Measurements from ENCODE around the gene MLC1. TPM values are rescaled to one million over a fixed set of nuclear protein-coding genes. Genes with fewer than 3 reads are reported as not detected.

MLC1 gene
- total and polyA plus RNA-seq, 4 donors = 0.65 to 2.6 (median 0.77) TPM

DNA sequence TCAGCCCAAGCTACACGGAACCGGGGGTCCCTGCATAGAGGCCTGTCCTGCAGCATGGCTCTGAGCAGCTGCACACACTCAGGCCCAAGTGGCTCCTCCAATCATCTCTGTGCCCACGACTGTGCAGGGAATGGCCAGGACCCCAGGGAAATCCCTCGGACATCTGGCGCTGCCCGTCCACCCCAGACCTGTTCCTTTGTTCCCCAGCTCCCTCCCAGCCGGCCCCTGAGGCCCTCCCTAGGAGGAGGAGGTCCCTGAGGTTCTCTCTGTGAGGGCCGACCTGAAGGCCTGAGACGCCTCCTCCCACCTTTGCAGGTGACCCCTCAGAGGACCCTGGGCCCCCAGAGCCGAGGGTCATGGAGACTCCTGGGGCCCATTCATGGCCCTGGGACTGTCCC lies 1.1 kb downstream of the MLC1 start:
- Histone ChIP-seq H3K36me3 (ENCODE audit: control insufficient read depth in 4 of 4, insufficient read depth in 4 of 4, low read length in 4 of 4) (no peaks in the 10 kb centered on the region), H3K9ac (ENCODE audit: insufficient read depth in 1 of 2, low read length in 2 of 2) (no peak overlapping the region), H3K27me3 (ENCODE audit: control insufficient read depth in 3 of 3, insufficient read depth in 3 of 3, low read length in 2 of 3) (no peaks in the 10 kb centered on the region), H3K9me3 (ENCODE audit: control insufficient read depth in 4 of 4, insufficient read depth in 3 of 4, low read length in 3 of 4) (peaks cover 0 to 2% (median 0%) of the 10 kb centered on the region in 4 donors), H3K4me1 (ENCODE audit: control insufficient read depth in 5 of 5, insufficient read depth in 5 of 5, low read length in 5 of 5) (peaks cover 0 to 16% (median 5%) of the 10 kb centered on the region in 5 donors), H3K4me3 (no peak overlapping the region), H3K27ac (ENCODE audit: low read depth in 1 of 2, low read length in 1 of 2) (no peak overlapping the region)
- no peak for TF ChIP-seq CTCF (IDR thresholded peaks at IDR 0.05; ENCODE audit: control extremely low read depth, extremely low read depth)
- WGBS, 2 donors = 53 to 60% methylated on average over 10 of the region's 10 CpGs
- no peak for DNase-seq
- ATAC-seq (ENCODE audit: insufficient read depth, low FRiP score) = no peak

- no peaks in the 10 kb centered on the region for H3K27me3 ChIP-seq (ENCODE audit: control insufficient read depth in 3 of 3, insufficient read depth in 3 of 3, low read length in 2 of 3)
- 75 to 76% methylated on average over 17 to 18 of the region's 18 CpGs for WGBS, 2 donors
Measured at GRCh38 chr22:50083462-50084079, 1.7 kb downstream of the MLC1 start.

GRCh38 chr22:50082961-50083461 lies 2.2 kb downstream of the MLC1 start:
- no peak overlapping the region for H3K9ac ChIP-seq (ENCODE audit: insufficient read depth in 1 of 2, low read length in 2 of 2)
- H3K27ac ChIP-seq (ENCODE audit: low read depth in 1 of 2, low read length in 1 of 2) = no peak overlapping the region
- no peak overlapping the region for H3K4me3 ChIP-seq
- DNase-seq (no peak), ATAC-seq (ENCODE audit: insufficient read depth, low FRiP score) (no peak)
- no peaks in the 10 kb centered on the region for H3K36me3 ChIP-seq (ENCODE audit: control insufficient read depth in 4 of 4, insufficient read depth in 4 of 4, low read length in 4 of 4)
- peaks cover 0 to 20% (median 5%) of the 10 kb centered on the region in 5 donors for H3K4me1 ChIP-seq (ENCODE audit: control insufficient read depth in 5 of 5, insufficient read depth in 5 of 5, low read length in 5 of 5)
- H3K9me3 ChIP-seq (ENCODE audit: control insufficient read depth in 4 of 4, insufficient read depth in 3 of 4, low read length in 3 of 4) = peaks cover 0 to 2% (median 0%) of the 10 kb centered on the region in 4 donors
- H3K27me3 ChIP-seq (ENCODE audit: control insufficient read depth in 3 of 3, insufficient read depth in 3 of 3, low read length in 2 of 3) = no peaks in the 10 kb centered on the region
- 85 to 87% methylated on average over 19 to 21 of the region's 21 CpGs for WGBS, 2 donors
- no peak for TF ChIP-seq CTCF (IDR thresholded peaks at IDR 0.05; ENCODE audit: control extremely low read depth, extremely low read depth)

More at GRCh38 chr22:50083462-50084079, 1.7 kb downstream of the MLC1 start:
- DNase-seq (no peak), ATAC-seq (ENCODE audit: insufficient read depth, low FRiP score) (no peak)
- Histone ChIP-seq H3K9ac (ENCODE audit: insufficient read depth in 1 of 2, low read length in 2 of 2) (no peak overlapping the region), H3K36me3 (ENCODE audit: control insufficient read depth in 4 of 4, insufficient read depth in 4 of 4, low read length in 4 of 4) (no peaks in the 10 kb centered on the region), H3K27ac (ENCODE audit: low read depth in 1 of 2, low read length in 1 of 2) (no peak overlapping the region), H3K4me3 (no peak overlapping the region), H3K4me1 (ENCODE audit: control insufficient read depth in 5 of 5, insufficient read depth in 5 of 5, low read length in 5 of 5) (peaks cover 0 to 20% (median 5%) of the 10 kb centered on the region in 5 donors), H3K9me3 (ENCODE audit: control insufficient read depth in 4 of 4, insufficient read depth in 3 of 4, low read length in 3 of 4) (peaks cover 0 to 2% (median 0%) of the 10 kb centered on the region in 4 donors)
- no peak for TF ChIP-seq CTCF (IDR thresholded peaks at IDR 0.05; ENCODE audit: control extremely low read depth, extremely low read depth)

All from lung (tissue), 12 donors.